K562 treated with DMSO at 1 percent for 4 hours (cell line): Measurements from ENCODE around the gene TXNDC15. TPM values are rescaled to one million over a fixed set of nuclear protein-coding genes. Genes with fewer than 3 reads are reported as not detected.

Experiments used
- total RNA-seq: library from RNA; unstranded; fragments of 300-600 nt; gene quantifications from 2 replicates; pipeline ENCODE4 v1.2.3, GENCODE V29; 2022; ENCODE audit not compliant: insufficient read depth

TXNDC15 gene
- 7.7 and 12.3 TPM in 2 replicates for total RNA-seq

GRCh38 chr5:134873987-134874830, at the start of gene TXNDC15:
Gene TXNDC15 (plus strand): TSS chr5:134874371. CDS start chr5:134874428, 57 bp downstream.

GRCh38 chr5:134845852-134846640, 28.1 kb upstream of the TXNDC15 start, which contains the start of gene C5orf24:
Gene C5orf24 (plus strand): TSS chr5:134845968. CDS start chr5:134854901, 8,933 bp downstream.

GRCh38 chr5:134904610-134905245, 30.6 kb downstream of the TXNDC15 start, which contains the start of gene PCBD2:
Gene PCBD2 (plus strand): TSS chr5:134905131. CDS start chr5:134905140, 9 bp downstream.

Other genes starting within 250 kb of the TXNDC15 start
- gene SAR1B, start 241.5 kb upstream of the TXNDC15 start, total RNA-seq: 24.8 and 27.0 TPM in 2 replicates
- 11.3 and 14.9 TPM in 2 replicates for gene SEC24A, start 225.6 kb upstream of the TXNDC15 start, total RNA-seq
- gene CAMLG, start 135.8 kb upstream of the TXNDC15 start, total RNA-seq: 37.3 and 37.6 TPM in 2 replicates
- 19.4 and 30.1 TPM in 2 replicates for gene DDX46, start 115.6 kb upstream of the TXNDC15 start, total RNA-seq
- 16.7 and 22.7 TPM in 2 replicates for gene C5orf24, start 28.4 kb upstream of the TXNDC15 start, total RNA-seq
- 1.7 and 2.6 TPM in 2 replicates for gene PCBD2, start 30.8 kb downstream of the TXNDC15 start, total RNA-seq
- gene CATSPER3, start 93.5 kb downstream of the TXNDC15 start, total RNA-seq: not detected in 2 replicates
- gene PITX1, start 159.9 kb downstream of the TXNDC15 start, total RNA-seq: 51.2 and 67.0 TPM in 2 replicates